Measurements from ENCODE around the gene GPR15LG.

Gene GPR15LG

DNA sequence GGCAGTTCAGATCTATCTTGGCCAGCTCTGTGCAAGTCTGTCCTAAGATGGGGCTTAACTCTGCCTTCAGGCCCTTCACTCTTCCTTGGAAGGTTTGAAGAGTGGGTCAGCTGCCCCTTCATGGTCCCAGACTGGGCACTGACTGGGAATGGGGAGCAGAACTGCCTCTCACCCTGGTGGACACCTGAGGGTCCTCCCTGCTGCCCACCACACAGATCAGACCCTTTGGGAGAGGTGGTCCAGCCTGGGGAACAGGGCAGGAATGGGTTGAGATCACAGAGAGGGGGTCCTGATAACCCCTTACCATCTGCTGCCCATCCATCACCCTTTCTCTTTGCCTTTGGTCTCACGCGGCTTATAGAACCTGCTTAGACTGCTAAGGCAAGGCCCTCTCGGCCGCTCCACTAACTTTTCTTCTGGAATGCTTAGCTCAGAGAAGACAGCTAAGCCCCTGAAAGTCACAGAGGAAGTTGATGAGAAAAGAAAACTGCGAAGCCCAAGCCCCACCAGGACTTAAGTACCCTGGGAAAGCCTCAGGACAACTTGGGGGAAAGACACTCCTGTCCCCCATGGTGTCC is 20.3 kb downstream of the GPR15LG start:
- no peak for DNase-seq (ENCODE audit: low read depth, low spot score)

DNA sequence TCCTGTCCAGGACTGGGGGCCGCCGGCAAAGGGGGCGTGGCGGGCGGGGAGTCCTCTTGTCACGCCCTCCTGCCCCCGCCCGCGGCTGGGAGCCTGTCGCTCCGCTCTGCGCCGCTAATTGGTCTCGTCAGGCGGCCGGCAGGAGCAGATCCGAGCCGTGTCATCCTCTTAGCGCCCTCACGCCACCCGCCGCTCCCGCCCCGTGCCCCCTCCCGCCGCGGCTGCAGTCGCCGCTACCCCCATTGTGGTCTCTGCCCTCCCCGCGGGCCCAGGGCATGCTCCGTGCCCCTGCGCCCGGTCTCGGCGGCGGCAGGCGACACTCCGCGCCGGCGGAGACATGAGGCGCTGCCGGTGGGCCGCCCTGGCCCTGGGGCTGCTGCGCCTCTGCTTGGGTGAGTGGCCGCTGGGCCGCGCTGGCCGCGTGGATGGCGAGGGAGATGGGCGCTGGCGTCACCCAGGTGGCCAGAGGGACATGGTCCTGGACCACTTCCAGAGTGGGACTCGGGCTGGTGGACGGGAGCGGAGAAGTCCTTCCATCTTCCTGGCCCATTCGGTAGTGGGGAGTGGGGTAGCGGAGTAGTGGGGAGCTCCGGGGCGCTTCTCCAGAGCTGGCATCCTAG is 20.9 kb downstream of the GPR15LG start, which contains the start of gene CDHR1:
TSS of gene CDHR1 (plus strand) at position 114 of the 620 bp plus-strand sequence. CDS start at position 338, 224 bp downstream.
- no peak for DNase-seq (ENCODE audit: low read depth, low spot score)

DNA sequence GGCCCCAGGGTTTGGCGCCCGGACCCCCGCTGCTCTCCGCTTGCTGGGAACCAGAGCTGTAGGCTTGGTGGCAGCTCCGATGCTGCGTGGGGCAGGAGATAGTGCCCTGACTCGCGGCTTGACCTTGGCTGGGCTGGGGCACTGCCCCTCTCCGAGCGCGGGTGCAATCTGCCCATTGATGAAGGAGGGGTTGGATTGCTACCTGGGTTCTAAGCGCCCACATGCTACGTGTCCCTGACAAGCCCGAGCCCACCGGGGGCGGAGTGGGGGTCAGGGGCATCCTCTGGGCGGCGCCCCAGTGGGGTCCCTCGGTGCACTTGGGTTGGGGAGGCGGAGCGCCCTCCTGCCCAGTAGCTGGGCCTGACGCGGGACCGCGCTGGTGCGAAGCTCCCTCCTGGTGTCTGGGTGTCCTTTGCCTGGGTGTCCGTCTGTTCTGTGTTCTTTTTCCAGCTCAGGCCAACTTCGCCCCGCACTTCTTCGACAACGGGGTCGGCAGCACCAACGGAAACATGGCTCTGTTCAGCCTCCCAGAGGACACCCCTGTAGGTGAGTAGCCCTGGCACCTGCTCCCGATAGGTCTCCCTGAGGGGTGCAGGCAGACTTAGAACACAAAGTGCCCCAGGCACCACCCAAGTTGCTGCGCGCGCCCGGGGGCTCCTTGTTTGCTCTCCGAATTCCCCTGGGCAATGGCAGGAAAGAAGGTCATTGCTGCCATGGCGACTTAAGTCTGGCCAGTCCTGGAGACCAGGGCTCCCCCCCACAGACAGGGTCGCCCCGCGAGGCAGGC is 21.6 kb downstream of the GPR15LG start:
- DNase-seq (ENCODE audit: low read depth, low spot score) = no peak

- no peak for DNase-seq (ENCODE audit: low read depth, low spot score)
Measured at GRCh38 chr10:84196083-84196482, 22.5 kb downstream of the GPR15LG start.

- DNase-seq (ENCODE audit: low read depth, low spot score) = no peak
Measured at GRCh38 chr10:84196941-84197340, 23.3 kb downstream of the GPR15LG start.

DNA sequence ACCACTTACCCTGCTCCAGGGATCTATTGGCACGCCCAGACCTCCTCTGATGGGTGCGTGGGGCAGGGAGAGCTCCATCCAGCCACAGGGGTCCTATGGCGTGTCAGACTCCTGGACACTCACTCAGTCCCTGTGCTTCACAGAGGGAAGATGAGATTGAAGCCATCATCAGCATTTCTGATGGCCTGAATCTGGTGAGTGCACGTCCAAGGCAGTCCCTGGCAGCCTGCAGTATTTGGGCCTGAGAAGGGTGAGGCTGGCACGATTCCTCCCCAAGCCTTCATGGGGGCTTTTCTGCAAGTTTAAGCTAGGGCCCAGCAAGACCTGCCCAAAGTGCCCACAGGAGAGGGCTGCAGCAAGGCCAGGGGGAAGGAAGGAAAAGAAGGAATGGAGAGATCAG is 24.0 kb downstream of the GPR15LG start:
- DNase-seq (ENCODE audit: low read depth, low spot score) = no peak

GRCh38 chr10:84198206-84198915 is 24.8 kb downstream of the GPR15LG start:
- no peak for DNase-seq (ENCODE audit: low read depth, low spot score)

DNA sequence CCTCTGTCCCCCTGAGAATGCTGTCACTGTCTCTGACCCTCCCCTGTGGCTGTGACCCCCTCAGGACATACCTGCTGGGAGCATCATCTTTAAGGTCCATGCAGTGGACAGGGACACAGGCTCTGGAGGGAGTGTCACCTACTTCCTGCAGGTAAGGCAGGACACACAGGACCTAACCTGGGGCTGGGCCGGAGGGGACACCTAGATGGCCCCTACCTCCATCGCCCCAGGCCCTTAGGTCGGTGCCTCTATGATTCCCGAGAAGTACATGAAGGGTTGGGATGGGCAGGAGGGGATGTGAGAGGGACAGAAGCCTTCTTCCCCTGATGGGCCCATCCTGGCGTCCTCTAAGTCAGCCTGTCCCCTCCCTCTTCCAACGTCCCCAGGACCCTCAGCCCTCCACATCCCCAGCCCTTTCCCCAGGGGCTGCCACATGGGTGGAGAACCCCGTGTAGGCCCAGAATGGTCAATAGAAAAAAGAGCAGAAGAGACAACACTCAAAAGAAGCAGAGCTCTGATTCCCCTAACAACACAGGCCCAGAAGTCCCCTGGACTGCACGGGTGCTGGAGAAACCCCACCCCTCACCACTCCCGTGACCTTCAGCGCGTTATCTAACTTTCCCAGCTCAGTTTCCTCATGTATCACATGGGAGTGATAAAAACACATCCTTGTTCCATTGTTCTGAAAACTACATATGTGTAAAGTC is 27.1 kb downstream of the GPR15LG start:
- DNase-seq (ENCODE audit: low read depth, low spot score) = no peak

GRCh38 chr10:84201244-84201606 is 27.6 kb downstream of the GPR15LG start:
- DNase-seq (ENCODE audit: low read depth, low spot score) = no peak

DNA sequence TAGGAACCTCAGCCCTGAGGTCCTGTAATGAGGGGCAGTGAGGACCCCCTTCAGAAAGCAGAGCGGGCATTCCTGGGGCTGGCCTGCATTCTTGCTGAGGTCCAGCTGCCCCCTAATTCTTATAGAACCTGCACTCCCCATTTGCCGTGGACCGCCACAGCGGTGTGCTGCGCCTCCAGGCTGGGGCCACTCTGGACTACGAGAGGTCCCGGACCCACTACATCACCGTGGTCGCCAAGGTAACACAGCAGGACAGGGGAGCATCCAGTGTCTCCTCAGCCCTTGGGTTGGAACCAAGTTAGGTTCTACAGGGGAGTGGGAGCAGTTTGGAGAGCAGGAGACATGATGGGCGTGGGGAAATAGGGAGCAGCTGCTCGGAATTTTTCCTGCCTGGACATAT is 28.1 kb downstream of the GPR15LG start:
- DNase-seq (ENCODE audit: low read depth, low spot score) = no peak

GRCh38 chr10:84202349-84202748 is 28.7 kb downstream of the GPR15LG start:
- DNase-seq (ENCODE audit: low read depth, low spot score) = no peak

GRCh38 chr10:84204122-84204521 is 30.5 kb downstream of the GPR15LG start:
- DNase-seq (ENCODE audit: low read depth, low spot score) = no peak

DNA sequence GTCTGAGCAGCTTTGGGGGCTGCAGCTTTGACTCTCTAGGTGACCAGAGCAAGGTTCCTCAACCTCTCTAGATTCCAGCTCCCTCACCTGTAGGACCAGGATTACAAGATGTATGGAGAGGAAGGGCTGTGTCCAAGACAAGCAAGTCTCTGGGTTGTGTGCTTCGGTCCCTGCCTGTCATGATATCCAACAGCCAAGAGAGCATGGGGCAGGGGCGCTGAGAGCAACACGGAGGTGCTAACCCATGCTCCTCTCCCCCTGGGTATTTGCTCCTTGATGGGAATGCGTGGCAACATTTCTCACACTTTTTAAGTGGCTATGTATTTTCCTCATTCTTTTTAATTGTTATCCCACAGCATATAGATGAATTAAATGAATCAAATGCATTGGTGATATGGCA is 31.0 kb downstream of the GPR15LG start:
- no peak for DNase-seq (ENCODE audit: low read depth, low spot score)

DNA sequence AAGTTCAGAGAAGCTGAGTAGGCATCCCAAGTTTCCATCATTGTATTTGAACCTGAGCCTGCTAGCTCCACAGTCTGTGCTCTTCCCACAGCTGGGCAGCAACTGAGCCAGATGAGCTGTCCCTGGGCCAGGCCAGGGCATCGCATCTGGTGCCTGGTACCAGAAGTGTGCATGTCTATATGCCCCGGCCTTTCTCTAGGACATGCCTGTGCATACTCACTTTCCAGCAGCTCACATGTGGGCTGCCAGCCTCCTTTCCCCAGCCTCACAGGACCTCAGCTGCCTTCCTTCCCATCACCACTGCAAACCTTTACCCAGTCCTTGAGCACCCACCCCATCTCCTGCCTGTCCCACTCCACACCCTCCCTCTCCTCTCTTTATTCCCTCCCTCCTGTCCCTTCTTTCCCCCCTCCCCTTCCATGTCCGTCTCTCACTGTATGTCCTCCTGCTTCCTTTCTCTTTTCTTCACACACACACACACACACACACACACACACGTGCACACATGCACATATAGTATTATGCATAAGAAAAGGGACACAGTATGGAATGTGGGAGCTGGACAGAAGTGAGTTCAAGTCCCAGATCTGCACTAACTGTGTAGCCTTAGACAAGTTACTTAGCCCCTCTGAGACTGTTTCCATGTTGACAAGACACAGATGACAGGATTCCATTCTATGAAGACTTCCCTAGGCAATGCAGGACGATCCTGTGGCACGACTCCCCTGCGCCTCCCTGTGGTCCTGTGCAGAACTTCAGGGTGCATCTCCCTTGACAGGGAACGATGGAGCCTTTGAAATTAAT is 31.6 kb downstream of the GPR15LG start:
- peak; percentile 6 for DNase-seq (ENCODE audit: low read depth, low spot score)

DNA sequence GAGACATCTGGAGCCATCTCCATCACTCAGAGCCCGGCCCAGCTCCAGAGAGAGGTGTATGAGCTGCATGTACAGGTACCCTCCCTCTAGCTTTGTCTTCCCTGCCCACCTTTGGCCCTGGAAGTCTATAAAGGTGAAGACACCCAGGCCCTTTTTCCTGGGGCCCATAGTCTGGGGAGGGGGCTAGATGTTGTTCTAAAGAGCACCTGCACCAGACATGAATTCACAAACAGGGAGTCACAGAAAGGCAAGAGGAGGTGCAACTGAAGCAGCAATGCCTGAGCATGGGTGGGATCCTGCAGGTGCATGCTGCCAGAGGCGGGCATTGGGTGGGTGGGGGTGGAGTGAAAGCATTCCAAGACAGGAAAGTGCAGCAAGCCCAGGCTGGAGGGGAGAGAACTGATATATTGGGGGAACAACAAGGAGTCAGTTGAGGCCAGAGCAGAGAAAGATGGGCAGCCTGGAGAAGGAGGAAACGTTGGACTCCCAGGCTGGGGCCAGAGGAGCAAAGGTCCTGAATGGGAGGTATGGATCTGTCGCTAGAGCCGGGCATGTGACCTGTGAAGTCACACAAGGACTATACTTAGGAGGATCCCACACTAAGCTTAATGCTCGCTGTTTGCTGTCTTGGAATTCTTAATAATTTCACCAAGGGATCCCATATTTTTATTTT is 32.4 kb downstream of the GPR15LG start:
- no peak for DNase-seq (ENCODE audit: low read depth, low spot score)

DNA sequence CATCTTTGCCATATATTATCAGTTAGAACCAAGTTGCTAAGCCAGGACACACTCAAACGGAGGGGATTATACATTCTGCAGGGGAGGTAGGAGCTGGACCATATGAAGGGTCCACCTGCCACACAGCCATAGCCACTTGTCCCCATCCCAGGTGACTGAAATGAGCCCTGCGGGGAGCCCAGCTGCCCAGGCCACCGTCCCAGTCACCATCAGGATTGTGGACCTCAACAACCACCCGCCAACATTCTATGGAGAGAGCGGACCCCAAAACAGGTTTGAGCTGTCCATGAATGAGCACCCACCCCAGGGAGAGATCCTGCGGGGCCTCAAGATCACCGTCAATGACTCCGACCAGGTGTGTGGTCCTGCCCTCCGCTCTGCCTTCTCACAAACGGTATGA is 34.4 kb downstream of the GPR15LG start:
- DNase-seq (ENCODE audit: low read depth, low spot score) = no peak

- no peak for DNase-seq (ENCODE audit: low read depth, low spot score)
Measured at GRCh38 chr10:84211566-84211965, 38.0 kb downstream of the GPR15LG start.

DNA sequence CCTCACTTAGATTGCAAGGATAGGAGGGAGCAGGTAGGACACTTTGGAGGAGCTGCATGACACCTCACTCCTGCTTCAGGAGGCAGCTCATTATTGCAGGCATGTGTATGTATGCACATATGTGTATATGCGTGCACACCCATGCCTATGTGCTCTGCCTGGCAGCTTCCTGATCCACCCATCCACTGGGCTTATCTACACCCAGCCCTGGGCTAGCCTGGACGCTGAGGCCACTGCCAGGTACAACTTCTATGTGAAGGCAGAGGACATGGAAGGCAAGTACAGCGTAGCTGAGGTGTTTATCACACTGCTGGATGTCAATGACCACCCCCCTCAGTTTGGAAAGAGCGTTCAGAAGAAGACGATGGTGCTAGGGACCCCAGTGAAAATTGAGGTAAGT is 38.4 kb downstream of the GPR15LG start:
- DNase-seq (ENCODE audit: low read depth, low spot score) = no peak

GRCh38 chr10:84213076-84213475 is 39.5 kb downstream of the GPR15LG start:
- no peak for DNase-seq (ENCODE audit: low read depth, low spot score)

- no peak for DNase-seq (ENCODE audit: low read depth, low spot score)
Measured at GRCh38 chr10:84214046-84214572, 40.5 kb downstream of the GPR15LG start.
